GM19099 (cell line): Measurements from ENCODE around the gene LRRC8B.

ENCODE experiments used
- POLR2A ChIP-seq: IDR thresholded peaks from 3 replicates; pipeline ENCODE4 v1.6.1; 2011; ENCODE audit warnings: low read depth; ENCODE audit not compliant: insufficient read length; ENCODE audit errors: extremely low read depth

The LRRC8B gene

GRCh38 chr1:89555550-89555949, 30.9 kb downstream of the LRRC8B start:
- no peak for TF ChIP-seq POLR2A

DNA sequence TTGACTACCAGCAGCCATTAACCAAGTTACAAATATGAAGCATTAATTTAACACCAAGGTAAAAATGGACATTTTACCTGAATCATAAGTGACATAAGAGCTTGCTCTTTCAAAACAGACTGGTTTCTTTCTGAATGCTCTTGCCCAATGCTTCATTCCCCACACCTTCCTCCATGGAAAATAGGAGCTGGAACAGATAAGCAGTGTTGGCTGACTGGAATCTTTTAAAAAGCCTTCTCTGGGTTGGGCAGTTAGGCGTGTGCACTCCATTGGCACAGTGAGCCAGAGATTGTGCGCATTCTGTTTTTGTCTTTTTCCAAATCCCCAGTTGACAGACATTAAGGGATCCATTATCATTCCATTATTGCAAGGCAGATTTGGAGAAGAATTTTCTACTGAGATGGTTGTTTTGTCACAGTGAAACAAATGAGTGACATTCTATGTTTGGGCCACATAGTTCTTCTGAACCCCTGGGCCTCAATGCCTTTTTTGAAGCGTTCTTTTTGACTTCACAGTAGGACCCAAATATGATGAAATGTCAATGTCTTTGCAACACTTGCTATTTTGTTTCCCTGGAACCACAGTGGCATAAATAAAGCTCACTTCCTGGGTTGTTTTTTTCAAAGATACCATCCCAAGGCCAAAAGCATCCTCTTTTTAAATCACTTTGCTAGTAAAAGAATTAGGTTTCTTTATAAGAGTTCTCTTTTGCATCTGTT, 32.3 kb downstream of the LRRC8B start:
- TF ChIP-seq POLR2A: no peak

DNA sequence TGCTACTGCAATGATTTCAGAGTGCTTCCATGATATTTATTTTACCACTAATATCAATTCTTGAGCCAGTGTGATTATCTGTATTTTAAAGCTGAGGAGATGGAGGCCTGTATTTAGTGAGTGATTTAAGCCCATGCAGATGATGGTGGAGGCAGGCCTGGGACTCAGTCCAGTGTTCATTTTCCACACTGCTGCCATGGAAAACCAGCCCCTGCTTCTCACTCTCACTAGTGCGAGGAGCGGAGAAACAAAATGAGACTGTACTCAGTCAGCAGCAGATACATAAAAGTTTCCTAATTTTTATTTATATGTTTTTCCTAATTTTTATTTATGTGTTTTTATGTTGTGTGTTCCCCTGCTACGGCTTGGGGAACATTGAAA, 32.8 kb downstream of the LRRC8B start:
- no peak for TF ChIP-seq POLR2A

GRCh38 chr1:89557956-89558355, 33.3 kb downstream of the LRRC8B start:
- no peak for TF ChIP-seq POLR2A

GRCh38 chr1:89563957-89564604, 39.5 kb downstream of the LRRC8B start:
- no peak for TF ChIP-seq POLR2A

- no peak for TF ChIP-seq POLR2A
These were observed 40.9 kb downstream of the LRRC8B start for GRCh38 chr1:89565521-89565920.

GRCh38 chr1:89566761-89567174, 42.1 kb downstream of the LRRC8B start:
- no peak for TF ChIP-seq POLR2A

GRCh38 chr1:89567797-89568196, 43.2 kb downstream of the LRRC8B start:
- TF ChIP-seq POLR2A: no peak

DNA sequence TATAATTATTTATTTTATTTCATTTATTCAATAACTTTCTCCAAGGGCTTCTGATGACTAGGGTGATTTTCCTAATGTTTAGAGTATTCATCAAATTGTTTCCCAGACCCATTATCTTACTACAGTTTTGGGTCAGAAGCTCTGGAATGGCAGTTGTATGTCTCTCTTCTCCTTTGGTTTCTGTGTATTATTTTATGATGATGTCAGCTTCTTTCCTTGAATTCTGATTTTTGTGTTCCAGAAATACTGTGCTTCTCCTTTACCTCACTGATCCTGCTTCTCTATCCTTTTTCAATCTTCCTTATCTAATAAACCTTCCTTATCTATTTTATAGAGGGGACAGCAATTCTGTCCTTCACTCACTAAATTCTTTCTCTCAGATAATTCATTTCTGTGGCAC, 48.8 kb downstream of the LRRC8B start:
- TF ChIP-seq POLR2A: no peak

- TF ChIP-seq POLR2A: no peak
These were observed 50.0 kb downstream of the LRRC8B start for GRCh38 chr1:89574621-89575020.

DNA sequence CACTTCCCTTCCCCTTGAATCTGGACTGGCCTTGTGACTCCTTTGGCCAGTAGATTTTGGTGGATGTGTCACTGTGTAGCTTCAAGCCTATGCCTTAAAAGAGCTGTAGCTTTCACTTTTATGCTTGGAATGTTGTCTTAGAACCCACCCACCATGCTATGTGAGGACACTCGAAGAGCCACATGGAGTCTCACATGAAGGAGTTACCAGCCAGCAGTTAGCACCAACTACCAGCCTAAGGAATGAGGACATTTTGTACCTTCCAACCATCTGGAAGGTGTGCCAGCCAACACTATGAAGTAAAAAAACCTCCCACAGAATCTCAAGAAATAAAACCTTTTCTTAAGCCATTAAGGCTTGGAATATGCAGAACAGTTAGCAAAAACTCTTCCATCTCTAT, 50.6 kb downstream of the LRRC8B start:
- TF ChIP-seq POLR2A: no peak

DNA sequence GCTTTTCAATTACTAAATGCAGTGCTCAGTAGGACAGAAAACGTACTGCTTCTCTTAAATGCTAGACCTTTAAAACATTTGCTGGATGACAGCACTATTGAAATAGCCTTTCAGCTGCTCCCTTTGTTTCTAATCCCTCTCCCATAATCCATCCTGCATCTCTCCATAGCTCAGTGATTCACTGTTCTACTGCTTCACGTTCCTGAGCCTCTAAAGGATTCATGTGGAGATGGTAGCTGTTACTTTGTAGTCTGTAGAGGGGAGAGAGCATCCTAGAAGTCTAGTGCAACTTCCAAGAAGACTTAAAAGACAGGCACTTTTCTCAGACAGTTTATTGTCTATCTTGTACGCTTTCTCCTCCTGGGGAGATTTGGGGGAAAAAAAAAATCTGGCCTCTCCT, 51.4 kb downstream of the LRRC8B start:
- TF ChIP-seq POLR2A: no peak

GRCh38 chr1:89578151-89578550, 53.5 kb downstream of the LRRC8B start:
- TF ChIP-seq POLR2A: no peak

DNA sequence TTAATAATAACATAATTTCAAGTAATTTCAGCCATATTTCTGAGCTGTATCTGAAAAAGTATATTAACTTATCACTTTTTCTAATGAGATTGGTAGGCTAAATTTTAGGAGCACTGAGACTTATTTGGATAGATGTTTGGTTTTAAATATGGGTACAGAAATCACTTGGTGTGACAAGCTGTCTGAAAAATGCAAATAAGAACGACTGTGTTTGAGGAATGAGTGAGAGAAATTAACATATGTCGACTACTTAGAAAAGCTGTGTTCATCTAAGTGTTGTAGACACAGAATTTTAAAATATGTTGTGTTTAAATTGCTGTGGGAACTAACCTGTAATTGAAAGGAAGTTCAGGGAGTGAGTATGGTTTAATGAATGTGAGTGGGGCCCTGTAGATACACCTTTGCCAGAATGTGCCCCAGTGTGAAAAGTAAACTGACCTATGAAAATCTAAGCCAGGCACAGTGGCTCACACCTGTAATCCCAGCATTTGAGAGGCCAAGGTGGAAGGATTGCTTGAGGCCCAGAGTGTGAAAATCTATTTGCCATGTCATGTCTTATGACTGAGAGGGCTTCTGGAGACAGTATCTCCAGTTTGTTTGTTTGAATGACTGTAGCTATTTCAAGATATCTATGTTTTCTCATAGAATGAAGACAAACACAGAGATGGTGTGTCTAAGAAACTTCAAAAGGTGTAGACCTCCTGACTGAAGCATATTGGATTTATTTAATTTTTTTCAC, 54.5 kb downstream of the LRRC8B start:
- TF ChIP-seq POLR2A: no peak

GRCh38 chr1:89580036-89580435, 55.4 kb downstream of the LRRC8B start:
- TF ChIP-seq POLR2A: no peak

GRCh38 chr1:89581859-89582258, 57.2 kb downstream of the LRRC8B start:
- TF ChIP-seq POLR2A: no peak
